Panc1 (cell line): ENCODE measurements around the gene ACSS1.

Experiments
- CTCF ChIP-seq: fragments of 450-650 bp; IDR thresholded peaks from 2 replicates; pipeline ENCODE4 v1.5.1; 2017; ENCODE audit warnings: mild to moderate bottlenecking
- POLR2AphosphoS5 ChIP-seq: IDR thresholded peaks from 2 replicates; pipeline ENCODE4 v1.6.1; 2012; ENCODE audit warnings: mild to moderate bottlenecking, low read depth, low read length, moderate library complexity

GRCh38 chr20:25063981-25064380 is 6.0 kb upstream of the ACSS1 start:
- no peak for TF ChIP-seq CTCF
- no peak for TF ChIP-seq POLR2AphosphoS5
